ENCODE results near the gene FAM135A.
A peak's percentile ranks its signal among the peaks of the same experiment; 100 is the strongest.
"Not testable (repeated sequence)": the region's sequence is repeated elsewhere in the genome, so short reads cannot be mapped to it uniquely, and the experiment has no call there.

Gene FAM135A

DNA sequence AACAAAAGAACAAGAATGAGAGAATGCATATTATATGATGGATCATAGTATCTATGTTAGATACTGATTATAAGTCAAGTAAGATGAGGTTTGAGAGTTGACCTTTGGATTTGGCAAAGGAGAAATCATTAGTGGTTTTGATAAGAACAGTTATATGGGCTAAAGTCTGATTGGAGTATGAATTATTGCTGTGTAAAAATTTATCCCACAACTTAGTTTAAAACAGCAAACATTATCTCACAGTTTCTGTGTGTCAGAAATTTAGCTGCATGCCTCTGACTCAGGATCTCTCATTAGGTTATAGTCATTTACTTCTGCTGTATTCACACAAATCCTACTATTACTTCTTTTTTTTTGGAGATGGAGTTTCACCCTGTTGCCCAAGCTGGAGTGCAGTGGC lies 56.7 kb downstream of the FAM135A start:
- H3K9me3 ChIP-seq (ENCODE audit: low read depth, low read length), result no peaks in the 10 kb centered on the region
- H3K9ac ChIP-seq (ENCODE audit: insufficient read length), result no peak overlapping the region
- H3K36me3 ChIP-seq (ENCODE audit: insufficient read depth, low read length), result peaks cover 4% of the 10 kb centered on the region; the same call in 1 of the 2 replicates
- TF ChIP-seq POLR2AphosphoS5 (IDR thresholded peaks at IDR 0.05; ENCODE audit: borderline replicate concordance, low read depth, low read length), result no peak
- TF ChIP-seq EZH2 (IDR thresholded peaks at IDR 0.05), result no peak
- no peak for TF ChIP-seq FOXP2 (optimal IDR thresholded peaks at IDR 0.05; ENCODE audit: control extremely low read depth, extremely low read length, insufficient read depth)
- no peak for DNase-seq (ENCODE audit: low read depth, low spot score)
- no peak overlapping the region for H3K4me3 ChIP-seq
- no peak overlapping the region for H3K27ac ChIP-seq

DNA sequence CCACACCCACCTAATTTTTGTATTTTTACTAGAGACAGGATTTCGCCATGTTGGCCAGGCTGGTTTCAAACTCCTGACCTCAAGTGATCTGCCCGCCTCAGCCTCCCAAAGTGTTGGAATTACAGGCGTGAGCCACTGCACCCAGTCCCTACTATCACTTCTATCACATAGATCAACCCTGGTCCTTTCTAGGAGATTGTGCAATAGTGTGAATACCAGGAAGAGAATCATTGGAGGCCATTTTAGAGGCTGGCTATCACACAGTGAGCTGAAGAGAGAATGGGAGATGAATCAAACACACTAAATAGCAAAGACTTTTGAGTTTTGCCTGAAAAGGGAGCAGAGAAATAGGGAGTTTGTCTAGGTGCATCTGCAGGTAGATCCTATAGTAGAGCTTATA lies 57.2 kb downstream of the FAM135A start:
- not testable (repeated sequence) for H3K9ac ChIP-seq (ENCODE audit: insufficient read length); DNase-seq (ENCODE audit: low read depth, low spot score); H3K36me3 ChIP-seq (ENCODE audit: insufficient read depth, low read length); H3K27ac ChIP-seq; H3K9me3 ChIP-seq (ENCODE audit: low read depth, low read length); H3K4me3 ChIP-seq

DNA sequence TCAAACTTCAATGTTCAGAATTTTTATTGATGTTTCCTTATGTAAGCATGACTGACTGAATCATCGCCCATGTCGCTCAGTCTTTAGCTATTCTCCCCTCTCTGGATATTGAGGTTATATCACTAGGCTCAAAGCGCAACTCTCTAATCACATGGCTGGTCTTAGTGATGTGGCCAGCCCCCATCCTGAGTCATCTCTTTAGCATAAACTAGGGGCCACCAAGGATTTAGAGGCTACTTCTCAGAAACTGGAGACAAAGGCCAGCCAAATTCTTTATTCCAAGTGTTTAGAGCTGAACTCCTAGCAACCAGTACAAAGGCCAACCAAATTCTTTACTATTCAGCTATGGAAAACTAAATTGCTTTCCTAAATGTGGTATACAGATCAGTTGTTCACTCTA lies 61.4 kb downstream of the FAM135A start:
- Histone ChIP-seq H3K36me3 (ENCODE audit: insufficient read depth, low read length) (peaks cover 18% of the 10 kb centered on the region), H3K9me3 (ENCODE audit: low read depth, low read length) (no peaks in the 10 kb centered on the region), H3K4me3 (no peak overlapping the region), H3K9ac (ENCODE audit: insufficient read length) (no peak overlapping the region), H3K27ac (no peak overlapping the region)
- TF ChIP-seq EZH2 (IDR thresholded peaks at IDR 0.05) (no peak), FOXP2 (optimal IDR thresholded peaks at IDR 0.05; ENCODE audit: control extremely low read depth, extremely low read length, insufficient read depth) (no peak), POLR2AphosphoS5 (IDR thresholded peaks at IDR 0.05; ENCODE audit: borderline replicate concordance, low read depth, low read length) (no peak)
- no peak for DNase-seq (ENCODE audit: low read depth, low spot score)

DNA sequence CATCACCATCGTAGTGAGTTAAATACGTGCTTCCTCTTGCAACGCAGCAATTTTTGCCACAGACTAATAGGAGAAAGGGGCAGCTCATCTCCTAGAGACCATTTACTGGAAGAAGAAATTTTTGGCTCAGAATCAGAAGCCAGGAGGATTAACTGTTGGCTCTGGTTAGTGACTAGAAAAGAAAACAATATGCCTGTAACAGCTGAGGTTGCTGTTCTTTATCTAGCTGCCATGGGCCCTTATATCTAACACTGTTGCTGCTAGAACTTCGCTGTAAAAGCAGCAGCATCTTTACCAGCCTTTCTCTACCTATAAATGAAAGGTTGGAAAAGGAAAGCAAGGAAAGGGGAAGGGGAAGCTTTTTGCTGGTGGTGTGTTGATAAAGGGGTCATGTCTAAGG lies 65.9 kb downstream of the FAM135A start:
- no peak overlapping the region for H3K9ac ChIP-seq (ENCODE audit: insufficient read length)
- no peak overlapping the region for H3K4me3 ChIP-seq
- peaks cover 18% of the 10 kb centered on the region for H3K36me3 ChIP-seq (ENCODE audit: insufficient read depth, low read length)
- no peaks in the 10 kb centered on the region for H3K9me3 ChIP-seq (ENCODE audit: low read depth, low read length)
- H3K27ac ChIP-seq, result 0 out of 2 replicates have a peak overlapping the region, but pooled peaks have one; percentile 37
- DNase-seq (ENCODE audit: low read depth, low spot score), result no peak
- TF ChIP-seq FOXP2 (optimal IDR thresholded peaks at IDR 0.05; ENCODE audit: control extremely low read depth, extremely low read length, insufficient read depth), result no peak
- no peak for TF ChIP-seq POLR2AphosphoS5 (IDR thresholded peaks at IDR 0.05; ENCODE audit: borderline replicate concordance, low read depth, low read length)
- no peak for TF ChIP-seq EZH2 (IDR thresholded peaks at IDR 0.05)

DNA sequence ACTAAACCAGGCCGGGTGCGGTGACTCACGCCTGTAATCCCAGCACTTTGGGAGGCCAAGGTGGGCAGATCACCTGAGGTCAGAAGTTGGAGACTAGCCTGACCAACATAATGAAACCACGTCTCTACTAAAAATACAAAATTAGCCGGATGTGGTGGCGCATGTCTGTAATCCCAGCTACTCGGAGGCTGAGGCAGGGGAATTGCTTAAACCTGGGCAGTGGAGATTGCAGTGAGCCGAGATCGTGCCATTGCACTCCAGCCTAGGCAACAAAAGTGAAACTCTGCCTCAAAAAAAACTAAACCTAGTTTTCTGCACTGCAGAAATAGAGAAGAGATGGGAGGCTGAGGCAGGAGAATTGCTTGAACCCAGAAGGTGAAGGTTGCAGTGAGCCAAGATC lies 73.3 kb downstream of the FAM135A start:
- DNase-seq (ENCODE audit: low read depth, low spot score); H3K27ac ChIP-seq; H3K9me3 ChIP-seq (ENCODE audit: low read depth, low read length); H3K9ac ChIP-seq (ENCODE audit: insufficient read length); H3K4me3 ChIP-seq; H3K36me3 ChIP-seq (ENCODE audit: insufficient read depth, low read length): not testable (repeated sequence)

DNA sequence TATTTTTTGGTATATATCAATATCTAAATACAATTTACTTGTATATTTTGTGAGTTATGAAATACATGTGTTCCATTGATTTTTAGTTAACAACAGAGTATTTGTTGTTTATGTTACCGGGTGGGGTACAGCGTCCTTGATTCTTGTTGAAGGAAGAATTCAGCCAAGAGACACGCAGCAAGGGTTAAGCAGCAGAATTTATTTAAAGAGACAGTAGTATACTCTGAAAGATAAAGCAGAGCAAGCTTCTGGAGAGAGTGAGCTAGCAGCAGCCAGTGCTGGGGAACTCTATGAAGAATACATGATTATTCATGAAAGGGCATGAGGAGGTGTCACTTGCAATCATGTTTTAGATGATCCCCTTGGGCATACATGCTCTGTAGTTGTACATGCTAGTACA lies 76.1 kb downstream of the FAM135A start:
- no peak for DNase-seq (ENCODE audit: low read depth, low spot score)

DNA sequence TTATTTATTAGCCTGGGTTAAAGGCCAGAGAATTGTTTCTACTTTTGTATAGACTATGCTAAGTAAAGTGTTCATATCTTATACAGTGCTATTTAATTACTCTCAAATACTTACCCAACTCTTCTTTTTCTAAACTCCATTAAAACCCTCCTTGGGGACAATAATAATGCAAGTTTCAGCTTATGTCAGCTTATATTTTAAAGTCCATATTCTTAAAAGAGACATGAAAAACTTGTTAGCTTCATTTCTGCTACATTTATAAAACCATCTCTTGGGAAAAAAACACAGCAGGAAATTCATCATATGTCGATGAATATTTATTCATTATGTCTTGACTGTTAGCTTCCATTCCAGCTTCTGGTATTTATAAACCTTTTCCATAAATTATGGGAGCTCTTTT lies 81.5 kb downstream of the FAM135A start:
- TF ChIP-seq POLR2AphosphoS5 (IDR thresholded peaks at IDR 0.05; ENCODE audit: borderline replicate concordance, low read depth, low read length), result no peak; the same call in 1 of the 2 replicates
- TF ChIP-seq EZH2 (IDR thresholded peaks at IDR 0.05), result no peak
- TF ChIP-seq FOXP2 (optimal IDR thresholded peaks at IDR 0.05; ENCODE audit: control extremely low read depth, extremely low read length, insufficient read depth), result no peak
- Histone ChIP-seq H3K36me3 (ENCODE audit: insufficient read depth, low read length) (no peaks in the 10 kb centered on the region), H3K4me3 (peak overlapping the region; percentile 30; the same call in 1 of the 2 replicates), H3K27ac (peak overlapping the region; percentile 61), H3K9ac (ENCODE audit: insufficient read length) (no peak overlapping the region), H3K9me3 (ENCODE audit: low read depth, low read length) (no peaks in the 10 kb centered on the region)
- DNase-seq (ENCODE audit: low read depth, low spot score), result peak; percentile 86

More for the DNA sequence above, 76.1 kb downstream of the FAM135A start:
- TF ChIP-seq FOXP2 (optimal IDR thresholded peaks at IDR 0.05; ENCODE audit: control extremely low read depth, extremely low read length, insufficient read depth) (no peak), POLR2AphosphoS5 (IDR thresholded peaks at IDR 0.05; ENCODE audit: borderline replicate concordance, low read depth, low read length) (no peak), EZH2 (IDR thresholded peaks at IDR 0.05) (no peak)
- no peak overlapping the region for H3K4me3 ChIP-seq
- no peaks in the 10 kb centered on the region for H3K9me3 ChIP-seq (ENCODE audit: low read depth, low read length)
- H3K27ac ChIP-seq, result no peak overlapping the region
- H3K36me3 ChIP-seq (ENCODE audit: insufficient read depth, low read length), result no peaks in the 10 kb centered on the region
- no peak overlapping the region for H3K9ac ChIP-seq (ENCODE audit: insufficient read length)

DNA sequence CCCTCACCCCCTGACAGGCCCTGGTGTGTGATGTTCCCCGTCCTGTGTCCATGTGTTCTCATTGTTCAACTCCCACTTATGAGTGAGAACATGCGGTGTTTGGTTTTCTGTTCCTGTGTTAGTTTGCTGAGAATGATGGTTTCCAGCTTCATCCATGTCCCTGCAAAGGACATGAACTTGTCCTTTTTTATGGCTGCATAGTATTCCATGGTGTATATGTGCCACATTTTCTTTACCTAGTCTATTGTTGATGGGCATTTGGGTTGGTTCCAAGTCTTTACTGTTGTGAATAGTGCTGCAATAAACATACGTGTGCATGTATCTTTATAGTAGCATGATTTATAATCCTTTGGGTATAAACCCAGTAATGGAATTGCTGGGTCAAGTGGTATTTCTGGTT lies 82.5 kb downstream of the FAM135A start:
- H3K36me3 ChIP-seq (ENCODE audit: insufficient read depth, low read length); H3K9me3 ChIP-seq (ENCODE audit: low read depth, low read length); DNase-seq (ENCODE audit: low read depth, low spot score): not testable (repeated sequence)

DNA sequence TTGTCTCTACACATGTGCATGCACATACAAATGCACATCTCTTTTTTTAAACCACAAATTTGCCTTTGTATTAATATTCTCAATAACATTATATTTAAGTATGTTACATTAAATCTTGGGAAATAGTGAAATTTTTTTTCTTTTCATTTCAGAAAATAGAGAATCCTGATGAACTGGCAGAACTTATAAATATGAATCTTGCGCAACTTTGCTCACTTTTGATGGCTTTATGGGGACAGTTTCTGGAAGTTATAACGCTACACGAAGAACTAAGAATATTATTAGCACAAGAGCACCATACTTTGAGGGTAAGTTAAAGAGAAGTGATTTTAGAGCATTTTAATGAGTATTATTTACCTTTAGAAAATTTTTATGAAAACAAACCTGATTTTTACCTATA lies 89.2 kb downstream of the FAM135A start:
- Histone ChIP-seq H3K4me3 (no peak overlapping the region), H3K9ac (ENCODE audit: insufficient read length) (no peak overlapping the region), H3K27ac (no peak overlapping the region), H3K9me3 (ENCODE audit: low read depth, low read length) (peaks cover 7% of the 10 kb centered on the region), H3K36me3 (ENCODE audit: insufficient read depth, low read length) (peaks cover 21% of the 10 kb centered on the region)
- TF ChIP-seq FOXP2 (optimal IDR thresholded peaks at IDR 0.05; ENCODE audit: control extremely low read depth, extremely low read length, insufficient read depth) (no peak), POLR2AphosphoS5 (IDR thresholded peaks at IDR 0.05; ENCODE audit: borderline replicate concordance, low read depth, low read length) (no peak), EZH2 (IDR thresholded peaks at IDR 0.05) (no peak)
- no peak for DNase-seq (ENCODE audit: low read depth, low spot score)

More for the DNA sequence above, 82.5 kb downstream of the FAM135A start:
- H3K27ac ChIP-seq; H3K9ac ChIP-seq (ENCODE audit: insufficient read length); H3K4me3 ChIP-seq: not testable (repeated sequence)

Measured in SK-N-MC (cell line).